ENCODE measurements around the gene PDCD4.

DNA sequence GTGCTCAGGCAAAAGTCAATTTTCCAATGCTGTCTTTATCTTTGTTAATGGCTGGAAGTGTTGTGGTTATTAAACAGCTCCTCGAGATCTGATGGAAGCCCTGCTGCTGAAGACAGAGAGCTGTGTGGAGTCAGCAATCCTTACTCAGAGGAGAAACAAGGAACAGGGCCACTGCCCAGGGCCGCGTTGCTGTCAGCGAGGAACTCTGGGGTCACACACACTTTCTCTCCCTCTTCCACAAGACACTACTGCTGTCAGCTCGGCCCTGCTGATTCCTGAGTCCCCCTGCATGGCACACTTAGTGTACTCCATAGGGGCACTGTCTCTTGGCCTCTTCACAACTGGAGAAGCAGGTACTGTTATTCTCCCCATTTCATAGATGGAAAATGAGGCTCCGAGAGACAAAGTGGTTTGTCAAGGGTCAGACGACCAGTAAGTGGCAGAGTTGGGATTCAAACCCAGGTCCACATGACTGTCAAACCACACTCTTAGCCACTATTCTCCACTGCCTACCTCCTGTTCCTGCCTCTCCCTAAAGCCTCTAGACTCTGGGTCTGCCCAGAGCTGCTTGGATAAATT lies 29.3 kb upstream of the PDCD4 start:
- no peak for TF ChIP-seq POLR2AphosphoS5 (IDR thresholded peaks at IDR 0.05)
- TF ChIP-seq, protein P1, sequence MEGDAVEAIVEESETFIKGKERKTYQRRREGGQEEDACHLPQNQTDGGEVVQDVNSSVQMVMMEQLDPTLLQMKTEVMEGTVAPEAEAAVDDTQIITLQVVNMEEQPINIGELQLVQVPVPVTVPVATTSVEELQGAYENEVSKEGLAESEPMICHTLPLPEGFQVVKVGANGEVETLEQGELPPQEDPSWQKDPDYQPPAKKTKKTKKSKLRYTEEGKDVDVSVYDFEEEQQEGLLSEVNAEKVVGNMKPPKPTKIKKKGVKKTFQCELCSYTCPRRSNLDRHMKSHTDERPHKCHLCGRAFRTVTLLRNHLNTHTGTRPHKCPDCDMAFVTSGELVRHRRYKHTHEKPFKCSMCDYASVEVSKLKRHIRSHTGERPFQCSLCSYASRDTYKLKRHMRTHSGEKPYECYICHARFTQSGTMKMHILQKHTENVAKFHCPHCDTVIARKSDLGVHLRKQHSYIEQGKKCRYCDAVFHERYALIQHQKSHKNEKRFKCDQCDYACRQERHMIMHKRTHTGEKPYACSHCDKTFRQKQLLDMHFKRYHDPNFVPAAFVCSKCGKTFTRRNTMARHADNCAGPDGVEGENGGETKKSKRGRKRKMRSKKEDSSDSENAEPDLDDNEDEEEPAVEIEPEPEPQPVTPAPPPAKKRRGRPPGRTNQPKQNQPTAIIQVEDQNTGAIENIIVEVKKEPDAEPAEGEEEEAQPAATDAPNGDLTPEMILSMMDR (IDR thresholded peaks at IDR 0.05): no peak
- TF ChIP-seq POLR2A (IDR thresholded peaks at IDR 0.05): no peak
- TF ChIP-seq EP300 (IDR thresholded peaks at IDR 0.05; ENCODE audit: low read depth): no peak

Measured in transverse colon (tissue), 4 donors.